Esophagus squamous epithelium (tissue), 5 donors: ENCODE measurements around the gene CPE. TPM values are rescaled to one million over a fixed set of nuclear protein-coding genes. Genes with fewer than 3 reads are reported as not detected.

ENCODE experiments used
- DNase-seq: peaks from one replicate; lab custom pipeline; 2025; lab: John Stamatoyannopoulos, UW
- H3K27ac ChIP-seq, 4 donors: fragments of 200-600 bp; sonication (generic); one replicate each; pipeline ENCODE4 v1.5.1; 2016 to 2019; ENCODE audit warnings: mild to moderate bottlenecking in 1 of 4
- H3K27me3 ChIP-seq, 4 donors: fragments of 200-600 bp; sonication (generic); 1 replicate in 3 of 4; 2 replicates in 1 of 4; pipeline versions ENCODE4 v1.5.1 to v1.6.0; 2017 to 2021; ENCODE audit warnings: antibody characterized with exemption in 1 of 4
- H3K36me3 ChIP-seq, 3 donors: fragments of 200-600 bp; sonication (generic); one replicate each; pipeline ENCODE4 v1.5.1; 2016 to 2019
- H3K4me1 ChIP-seq, 3 donors: fragments of 200-600 bp; sonication (generic); one replicate each; pipeline ENCODE4 v1.5.1; 2017 to 2019
- H3K4me3 ChIP-seq, 4 donors: fragments of 200-600 bp; sonication (generic); 1 replicate in 3 of 4; 2 replicates in 1 of 4; pipeline ENCODE4 v1.5.1; 2016 to 2019; ENCODE audit warnings: mild to moderate bottlenecking in 2 of 4, moderate library complexity in 1 of 4
- H3K9me3 ChIP-seq, 3 donors: fragments of 200-600 bp; sonication (generic); one replicate each; pipeline ENCODE4 v1.5.1; 2016 to 2019
- CTCF ChIP-seq, 6 experiments: fragments of 450-650 bp in 4 of 6; fragments of 200-600 bp in 2 of 6; sonication (generic) in 2 of 6; IDR thresholded peaks; one replicate each; pipeline ENCODE4 v1.5.1; 2016 to 2019; ENCODE audit warnings: antibody characterized with exemption in 6 of 6, mild to moderate bottlenecking in 4 of 6, moderate library complexity in 4 of 6
- POLR2A ChIP-seq, 4 donors: fragments of 450-650 bp; IDR thresholded peaks; one replicate each; pipeline ENCODE4 v1.6.1; 2017; ENCODE audit warnings: antibody characterized with exemption in 4 of 4, mild to moderate bottlenecking in 4 of 4, moderate library complexity in 3 of 4
- WGBS, 2 donors: methylation state at CpG; one replicate each; pipeline ENCODE4 v1.1.5; 2018; 5-methylcytosine and 5-hydroxymethylcytosine counted together
- intact Hi-C: fragments of 100-400 bp; cut with DNase I; formaldehyde crosslinking; loops from one replicate; pipeline ENCODE4 v1.15.0; 2022
- total RNA-seq, 4 donors: library from RNA; depleted of rRNA; stranded (reverse); fragments of >200 nt; gene quantifications; one replicate each; pipeline ENCODE4 v1.1.0, GENCODE V29; 2016
- donor health status: DM: yes; HTN: yes; CAD: no.

CPE gene
- total RNA-seq, 4 donors from 2014 or later: 6.6 to 50.4 (median 24.1) TPM

- TF ChIP-seq POLR2A (IDR thresholded peaks at IDR 0.05) (no peak), CTCF (IDR thresholded peaks at IDR 0.05) (peak in 4 of 6 experiments; percentile 7 to 45 (median 22))
- no peak for DNase-seq
- no peaks in the 10 kb centered on the region for H3K9me3 ChIP-seq
- no peaks in the 10 kb centered on the region for H3K4me1 ChIP-seq
- peaks cover 0 to under 1% (median 0%) of the 10 kb centered on the region in 4 donors for H3K27me3 ChIP-seq
- no peaks in the 10 kb centered on the region for H3K36me3 ChIP-seq
- WGBS, 2 donors: 0% methylated on average over 2 of the region's 2 CpGs; no CpG with 5 or more reads in 1 of the 2 donors
- H3K4me3 ChIP-seq: no peak overlapping the region
- H3K27ac ChIP-seq: no peak overlapping the region
- intact Hi-C loops: no loop called here
Observed at GRCh38 chr4:165355900-165356300, 22.9 kb upstream of the CPE start.

GRCh38 chr4:165359506-165359905 is 19.3 kb upstream of the CPE start:
- H3K4me1 ChIP-seq: no peaks in the 10 kb centered on the region
- H3K9me3 ChIP-seq: no peaks in the 10 kb centered on the region
- 33 to 36% methylated on average over 2 of the region's 2 CpGs for WGBS, 2 donors
- TF ChIP-seq POLR2A (IDR thresholded peaks at IDR 0.05) (no peak), CTCF (IDR thresholded peaks at IDR 0.05) (no peak)
- peaks cover 0 to 4% (median 0%) of the 10 kb centered on the region in 4 donors for H3K27me3 ChIP-seq
- DNase-seq: no peak
- H3K4me3 ChIP-seq: no peak overlapping the region
- intact Hi-C loops: no loop called here
- no peaks in the 10 kb centered on the region for H3K36me3 ChIP-seq
- no peak overlapping the region for H3K27ac ChIP-seq

- H3K9me3 ChIP-seq: no peaks in the 10 kb centered on the region
- H3K4me3 ChIP-seq: no peak overlapping the region
- no peak for TF ChIP-seq CTCF (IDR thresholded peaks at IDR 0.05)
- no peak for TF ChIP-seq POLR2A (IDR thresholded peaks at IDR 0.05)
- H3K36me3 ChIP-seq: no peaks in the 10 kb centered on the region
- 69 to 75% methylated on average over 6 of the region's 6 CpGs for WGBS, 2 donors
- DNase-seq: no peak
- peaks cover 0 to 4% (median 0%) of the 10 kb centered on the region in 4 donors for H3K27me3 ChIP-seq
- no peak overlapping the region for H3K27ac ChIP-seq
- intact Hi-C loops: loop anchor here (10.0 kb wide), 1 partner anchor 105 kb away; no protein-coding TSS in a partner anchor
- no peaks in the 10 kb centered on the region for H3K4me1 ChIP-seq
Observed at GRCh38 chr4:165360041-165360695, 18.6 kb upstream of the CPE start.

GRCh38 chr4:165360985-165361670 is 17.7 kb upstream of the CPE start:
- WGBS, 2 donors: 86 to 88% methylated on average over 7 of the region's 7 CpGs

More at GRCh38 chr4:165360985-165361670, 17.7 kb upstream of the CPE start:
- TF ChIP-seq POLR2A (IDR thresholded peaks at IDR 0.05): no peak
- no peak for TF ChIP-seq CTCF (IDR thresholded peaks at IDR 0.05)
- no peaks in the 10 kb centered on the region for H3K4me1 ChIP-seq
- intact Hi-C loops: loop anchor here (10.0 kb wide), 1 partner anchor 104 kb away; no protein-coding TSS in a partner anchor
- no peak overlapping the region for H3K27ac ChIP-seq
- peaks cover 0 to 4% (median 0%) of the 10 kb centered on the region in 4 donors for H3K27me3 ChIP-seq
- no peaks in the 10 kb centered on the region for H3K36me3 ChIP-seq
- H3K9me3 ChIP-seq: no peaks in the 10 kb centered on the region
- H3K4me3 ChIP-seq: no peak overlapping the region
- no peak for DNase-seq
